Left ventricle myocardium superior (tissue), 1 donor: ENCODE data around the gene FAM169A. TPM values are rescaled to one million over a fixed set of nuclear protein-coding genes. Genes with fewer than 3 reads are reported as not detected.
"Not testable (repeated sequence)": the region's sequence is repeated elsewhere in the genome, so short reads cannot be mapped to it uniquely, and the experiment has no call there.

Source experiments
- ATAC-seq: fragments of 200-7000 bp; cut with Tn5 transposase; one replicate; pipeline ENCODE4 v1.9.1; 2020; ENCODE audit warnings: mild to moderate bottlenecking, moderate library complexity
- DNase-seq: peaks from one replicate; pipeline ENCODE4 v3.0.0-alpha.2; 2020
- intact Hi-C: fragments of 100-400 bp; cut with micrococcal nuclease; formaldehyde crosslinking; loops from one replicate; pipeline ENCODE4 v1.11.0; 2022
- total RNA-seq: library from RNA; stranded (reverse); fragmentation: NEBNext Ultra II Directional; extraction: Animal tissue kit (Norgen Biotek cat#: 25700); gene quantifications from one replicate; pipeline ENCODE4 v1.2.1, GENCODE V29; 2021
- donor health status: DM: no; HTN: yes; CAD: no; lungs with severe emphysema.

FAM169A gene
- total RNA-seq, 1 donor from 2014 or later = 3.6 TPM

DNA sequence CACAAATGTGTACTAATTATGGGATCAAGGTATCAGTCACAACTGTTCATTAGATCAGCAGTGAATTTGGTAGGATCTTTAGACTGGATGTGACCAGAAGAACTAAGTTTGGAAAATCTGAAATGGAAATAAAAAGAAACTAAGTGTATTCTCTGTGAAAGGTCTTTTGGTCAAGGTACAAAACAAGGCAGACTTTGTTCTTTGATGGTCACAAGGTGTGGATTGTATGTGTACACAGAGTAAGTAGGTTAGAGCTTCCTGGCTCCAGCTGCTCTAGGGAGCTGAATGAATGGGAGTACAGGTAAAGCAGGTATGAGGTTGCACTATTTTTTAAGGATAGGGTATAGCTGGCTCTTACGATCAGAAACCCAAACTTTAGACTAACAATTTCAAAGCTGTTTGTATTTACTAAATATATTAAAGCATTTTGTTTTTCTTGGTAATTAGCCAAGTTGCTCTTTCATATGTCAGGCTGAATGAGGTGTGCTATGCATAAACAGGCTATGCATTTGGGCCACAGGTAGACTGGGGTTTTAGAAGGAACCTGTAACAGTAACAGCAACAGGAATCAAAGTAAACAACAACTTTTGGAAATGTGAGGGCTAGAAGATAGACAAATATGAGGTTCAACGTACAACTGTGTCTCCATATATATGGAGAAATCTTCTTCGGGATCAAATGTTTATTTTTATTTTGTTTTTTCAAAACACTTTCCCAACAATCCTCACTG, 32.5 kb downstream of the FAM169A start:
- DNase-seq (no peak), ATAC-seq (no peak)
- intact Hi-C loops = no loop called here

DNA sequence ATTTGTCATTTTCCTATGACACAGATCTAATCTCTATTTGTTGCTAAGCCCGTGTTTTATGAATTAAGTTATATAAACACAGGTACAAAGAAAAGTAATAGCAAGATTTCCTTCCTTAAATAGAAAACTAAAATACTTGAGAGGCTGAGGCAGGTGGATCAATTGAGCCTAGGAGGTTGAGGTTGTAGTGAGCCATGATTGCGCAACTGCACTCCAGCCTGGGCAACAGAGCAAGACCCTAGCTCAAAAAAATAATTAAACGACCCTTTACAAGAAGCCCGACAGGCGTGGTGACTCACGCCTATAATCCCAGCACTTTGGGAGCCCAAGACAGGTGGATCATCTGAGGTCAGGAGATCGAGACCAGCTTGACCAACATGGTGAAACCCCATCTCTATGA, 36.8 kb downstream of the FAM169A start:
- no peak for DNase-seq
- intact Hi-C loops = no loop called here
- no peak for ATAC-seq

- ATAC-seq = no peak
- intact Hi-C loops = no loop called here
- no peak for DNase-seq
Measured at GRCh38 chr5:74822288-74822687, 43.9 kb downstream of the FAM169A start.

DNA sequence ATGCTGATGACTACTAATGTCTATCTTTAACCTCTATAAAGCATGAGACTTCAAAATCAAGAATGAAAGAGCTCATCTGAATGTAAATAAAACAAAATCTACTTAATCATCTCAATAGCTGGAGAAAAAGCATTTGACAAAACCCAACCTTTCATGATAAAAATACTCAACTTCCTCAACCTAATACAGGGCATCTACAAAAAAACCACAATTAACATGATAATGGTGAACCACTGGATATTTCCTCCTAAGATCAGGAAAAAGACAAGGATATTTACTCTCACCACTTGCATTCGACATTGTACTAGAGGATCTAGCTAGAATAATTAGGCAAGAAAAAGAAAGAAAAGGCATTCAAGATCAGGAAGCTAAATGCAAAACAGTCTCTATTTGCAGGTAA, 49.3 kb downstream of the FAM169A start:
- DNase-seq = no peak
- intact Hi-C loops = no loop called here

GRCh38 chr5:74810915-74811314, 55.3 kb downstream of the FAM169A start:
- intact Hi-C loops = no loop called here
- ATAC-seq (no peak), DNase-seq (no peak)

More for the DNA sequence above, 49.3 kb downstream of the FAM169A start:
- no peak for ATAC-seq

GRCh38 chr5:74801941-74802340, 64.2 kb downstream of the FAM169A start:
- intact Hi-C loops = no loop called here
- no peak for ATAC-seq
- DNase-seq = no peak

- DNase-seq = no peak
- ATAC-seq = no peak
Measured at GRCh38 chr5:74801197-74801596, 65.0 kb downstream of the FAM169A start.

DNA sequence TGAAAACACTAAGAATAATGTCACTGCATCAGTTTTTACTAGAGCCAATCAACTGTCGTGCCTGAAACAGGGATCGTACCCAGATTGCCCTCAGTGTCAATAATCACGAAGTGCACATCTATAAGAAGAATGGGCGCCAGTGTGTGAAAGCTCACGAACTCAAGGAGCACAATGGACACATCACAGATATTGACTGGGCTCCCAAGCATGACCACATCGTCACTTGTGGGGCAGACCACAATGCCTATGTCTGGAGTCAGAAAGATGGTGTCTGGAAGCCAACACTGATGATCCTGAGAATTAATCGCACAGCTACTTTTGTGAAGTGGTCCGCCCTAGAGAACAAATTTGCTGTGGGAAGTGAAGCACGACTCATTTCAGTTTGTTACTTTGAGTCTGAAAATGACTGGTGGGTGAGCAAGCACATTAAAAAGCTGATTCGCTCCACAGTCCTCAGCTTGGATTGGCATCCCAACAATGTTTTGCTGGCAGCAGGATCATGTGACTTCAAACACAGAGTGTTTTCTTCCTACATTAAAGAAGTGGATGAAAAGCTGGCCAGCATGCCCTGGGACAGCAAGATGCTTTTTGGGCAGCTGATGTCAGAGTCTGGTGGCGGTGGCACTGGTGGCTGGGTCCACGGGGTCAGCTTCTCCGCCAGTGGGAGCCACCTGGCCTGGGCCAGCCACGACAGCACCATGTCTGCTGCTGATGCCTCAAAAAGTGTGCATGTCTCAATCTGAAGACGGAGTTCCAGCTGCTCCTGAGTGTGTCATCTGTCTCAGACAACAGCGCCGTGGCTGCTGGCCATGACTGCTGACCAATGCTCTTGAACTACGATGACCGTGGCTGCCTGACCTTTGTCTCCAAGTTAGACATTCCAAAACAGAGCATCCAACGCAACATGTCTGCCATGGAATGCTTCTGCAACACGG, 66.9 kb downstream of the FAM169A start:
- no peak for DNase-seq
- no peak for ATAC-seq
- intact Hi-C loops = no loop called here

More at GRCh38 chr5:74801197-74801596, 65.0 kb downstream of the FAM169A start:
- intact Hi-C loops = no loop called here

DNA sequence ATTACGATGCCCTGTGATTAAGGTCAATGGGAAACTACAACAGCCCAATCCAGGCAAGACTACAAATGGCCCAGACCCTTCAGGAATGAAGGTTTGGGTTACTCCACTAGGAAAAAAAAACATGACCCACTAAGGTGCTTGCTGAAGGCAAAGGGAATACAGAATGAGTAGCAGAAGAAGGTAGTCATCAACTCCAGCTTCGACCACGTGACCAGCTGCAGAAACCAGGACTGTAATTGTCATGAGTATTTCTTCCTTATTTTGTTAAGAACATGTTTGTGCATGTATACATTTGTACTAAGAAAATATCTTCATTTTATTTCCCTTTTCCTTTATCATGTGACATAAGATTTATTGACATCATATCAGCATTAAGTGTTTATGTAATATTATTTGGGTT, 74.5 kb downstream of the FAM169A start:
- intact Hi-C loops, DNase-seq, ATAC-seq: not testable (repeated sequence)

GRCh38 chr5:74787424-74787823, 78.8 kb downstream of the FAM169A start:
- ATAC-seq (no peak), DNase-seq (no peak)
- intact Hi-C loops = no loop called here

- DNase-seq = no peak
- no peak for ATAC-seq
- intact Hi-C loops = no loop called here
Measured at GRCh38 chr5:74786851-74787250, 79.3 kb downstream of the FAM169A start.

GRCh38 chr5:74778609-74779008, 87.6 kb downstream of the FAM169A start:
- DNase-seq (no peak), ATAC-seq (no peak)
- intact Hi-C loops = no loop called here

DNA sequence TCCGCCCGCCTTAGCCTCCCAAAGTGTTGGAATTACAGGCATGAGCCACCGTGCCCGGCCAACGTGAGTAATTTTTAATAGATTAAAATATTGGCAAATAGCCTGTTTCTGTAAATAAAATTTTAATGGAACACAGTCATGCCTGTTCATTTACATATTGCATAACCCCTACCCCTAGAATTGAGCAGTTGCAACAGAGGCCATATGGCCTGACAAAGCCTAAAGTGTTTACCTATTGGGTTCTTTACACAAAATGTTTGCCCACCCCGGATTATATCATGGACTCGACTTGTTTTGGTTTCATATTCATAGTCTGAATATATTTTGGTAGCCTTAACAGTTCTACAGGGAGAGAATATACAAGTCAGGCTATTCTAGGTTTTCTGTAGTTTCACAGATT, 93.8 kb downstream of the FAM169A start:
- ATAC-seq (no peak), DNase-seq (no peak)
- intact Hi-C loops = no loop called here

DNA sequence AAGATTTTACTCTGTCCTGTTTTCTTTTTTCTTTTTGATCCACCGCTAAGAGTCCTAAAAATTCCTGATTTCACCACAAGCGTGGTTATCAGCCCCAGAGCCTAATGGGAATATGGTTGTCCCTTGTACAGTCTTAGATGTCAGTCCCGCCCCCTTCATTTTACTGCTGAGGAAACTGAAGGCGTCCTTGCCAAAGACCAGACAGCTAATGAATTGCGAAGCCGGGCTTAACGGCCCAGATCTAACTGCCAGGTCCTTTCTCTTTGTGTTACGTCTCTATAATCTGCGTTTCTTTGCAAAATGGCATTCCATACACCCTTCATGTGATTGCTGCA, 98.6 kb downstream of the FAM169A start:
- ATAC-seq = peak; percentile 9
- DNase-seq = no peak
- intact Hi-C loops = no loop called here

DNA sequence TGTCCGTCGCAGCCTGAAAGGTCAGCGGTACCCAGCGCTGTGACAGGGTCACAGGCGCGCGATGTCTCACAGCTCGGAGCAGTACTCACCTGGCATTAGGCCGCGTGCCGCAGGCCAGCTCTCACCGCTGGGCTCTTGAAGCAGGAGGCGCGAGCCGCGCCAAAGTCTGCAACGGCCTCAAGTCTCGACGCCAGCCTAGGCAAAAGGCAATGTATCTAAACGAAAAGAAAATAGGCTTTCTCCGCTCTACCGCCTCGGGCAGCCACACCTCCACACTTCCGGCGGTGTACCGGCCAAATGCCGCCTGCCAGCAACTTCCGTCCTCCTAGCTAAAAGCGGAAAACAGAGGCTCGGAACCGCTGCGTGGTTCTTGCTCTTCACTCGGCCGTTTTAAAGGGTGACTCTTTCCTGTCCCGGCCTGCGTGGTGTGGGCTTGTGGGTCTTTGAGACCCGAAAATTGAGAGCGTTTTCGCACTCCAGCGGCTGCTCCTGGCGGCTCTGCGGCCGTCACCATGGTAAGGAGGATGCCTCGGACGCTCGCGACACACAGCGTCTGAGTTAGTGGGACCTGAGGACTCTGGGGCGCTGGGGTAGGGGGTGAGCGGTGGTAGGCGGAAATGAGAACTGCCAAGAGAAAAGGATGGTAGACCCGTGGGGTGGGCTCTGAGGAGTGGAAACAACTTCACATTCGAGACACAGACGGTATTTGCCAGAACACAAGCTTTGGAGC, 99.2 kb downstream of the FAM169A start, which contains the start of the genes GFM2 and NSA2:
GFM2 (minus strand) TSS at position 269 of the 730 bp plus-strand sequence. CDS start 3,375 bp downstream, outside the sequence.
NSA2 (plus strand) TSS at position 401 of the 730 bp plus-strand sequence; CDS start at position 513, 112 bp downstream.
- DNase-seq (peak; percentile 94), ATAC-seq (peak; percentile 100)
- intact Hi-C loops = no loop called here

DNA sequence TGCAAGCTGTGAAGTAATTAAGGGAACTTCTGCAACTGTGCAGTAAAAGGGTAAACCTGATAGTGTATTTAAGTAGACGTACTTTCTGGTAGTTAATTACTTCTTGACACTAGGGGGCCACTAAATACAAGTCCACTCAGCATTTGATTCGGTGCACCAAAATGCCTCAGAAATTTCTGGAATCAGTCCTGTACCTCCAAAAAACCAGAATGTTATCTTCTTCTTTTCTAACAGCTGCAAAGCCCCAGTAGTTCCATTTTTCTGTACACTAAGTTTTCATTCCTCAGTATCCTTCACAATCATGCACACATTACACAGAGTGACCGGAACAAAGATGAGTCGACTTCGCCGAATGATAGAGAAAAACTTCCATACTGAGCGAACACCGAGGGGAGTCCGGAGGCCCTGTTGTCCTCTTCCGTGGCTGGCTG, 99.8 kb downstream of the FAM169A start:
- intact Hi-C loops = no loop called here
- ATAC-seq = peak; percentile 71
- DNase-seq = no peak

DNA sequence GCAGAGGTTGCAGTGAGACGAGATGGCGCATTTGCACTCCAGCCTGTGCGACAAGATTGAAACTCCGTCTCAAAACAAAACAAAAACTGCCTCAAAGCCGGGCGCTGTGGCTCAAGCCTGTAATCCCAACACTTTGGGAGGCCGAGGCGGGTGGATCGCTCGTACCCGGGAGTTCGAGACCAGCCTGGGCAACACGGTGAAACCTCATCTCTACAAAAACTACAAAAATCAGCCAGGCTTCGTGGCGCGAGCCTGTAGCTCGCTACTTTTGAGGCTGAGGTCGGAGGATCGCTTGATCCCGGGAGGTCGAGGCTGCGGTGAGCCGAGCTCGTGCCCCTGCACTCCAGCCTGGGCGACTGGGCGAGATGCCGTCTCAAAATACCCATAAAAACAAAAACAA, 100.3 kb downstream of the FAM169A start:
- intact Hi-C loops = no loop called here
- DNase-seq (no peak), ATAC-seq (no peak)

GRCh38 chr5:74765201-74765600, 101.0 kb downstream of the FAM169A start:
- ATAC-seq (no peak), DNase-seq (no peak)
- intact Hi-C loops = no loop called here

- intact Hi-C loops = no loop called here
- ATAC-seq (no peak), DNase-seq (no peak)
Measured at GRCh38 chr5:74763504-74763903, 102.7 kb downstream of the FAM169A start.

DNA sequence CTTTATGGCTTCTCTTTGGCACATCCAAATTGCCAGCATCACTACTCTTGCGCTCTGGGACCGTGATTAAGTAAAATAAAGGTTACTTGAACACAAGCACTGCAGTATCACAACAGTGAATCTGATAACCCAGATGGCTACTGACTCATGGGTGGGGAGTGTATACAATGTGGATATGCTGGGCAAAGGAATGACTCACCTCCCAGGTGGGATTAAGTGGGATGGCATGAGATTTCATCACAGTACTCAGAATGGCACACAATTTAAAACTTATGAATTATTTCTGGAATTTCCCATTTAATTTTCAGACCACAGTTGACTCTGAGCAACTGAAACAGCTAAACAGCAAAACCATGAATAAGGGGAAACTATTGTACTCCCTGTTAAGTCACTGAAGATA, 103.6 kb downstream of the FAM169A start:
- ATAC-seq = no peak
- DNase-seq = no peak
- intact Hi-C loops = no loop called here
